C4-2B (cell line): ENCODE measurements around the gene OBP2A.

Experiments used
- CTCF ChIP-seq: fragments of 450-650 bp; conservative IDR thresholded peaks from 2 replicates; pipeline ENCODE4 v1.5.1; 2017; ENCODE audit warnings: mild to moderate bottlenecking
- ZFX ChIP-seq: fragments of 450-650 bp; IDR thresholded peaks from 2 replicates; pipeline ENCODE4 v1.6.1; 2017

GRCh38 chr9:135575995-135576631 is 30.2 kb downstream of the OBP2A start:
- TF ChIP-seq CTCF: no peak
- TF ChIP-seq ZFX: no peak
